NCI-H1436 (cell line): Measurements from ENCODE around the gene FILIP1.

Source experiments
- DNase-seq: peaks from one replicate; lab custom pipeline; 2025; lab: John Stamatoyannopoulos, UW

The FILIP1 gene

GRCh38 chr6:75492386-75493153, 1.0 kb downstream of the FILIP1 start:
- no peak for DNase-seq

GRCh38 chr6:75491291-75491690, 2.3 kb downstream of the FILIP1 start:
- no peak for DNase-seq

GRCh38 chr6:75490706-75491105, 2.9 kb downstream of the FILIP1 start:
- no peak for DNase-seq

GRCh38 chr6:75489025-75489424, 4.6 kb downstream of the FILIP1 start:
- DNase-seq, result no peak

- DNase-seq, result no peak
These were observed 5.6 kb downstream of the FILIP1 start for GRCh38 chr6:75488033-75488432.

- no peak for DNase-seq
These were observed 6.6 kb downstream of the FILIP1 start for GRCh38 chr6:75486850-75487518.

GRCh38 chr6:75484535-75484934, 9.1 kb downstream of the FILIP1 start:
- DNase-seq, result no peak

- no peak for DNase-seq
These were observed 10.3 kb downstream of the FILIP1 start for GRCh38 chr6:75483136-75483952.

GRCh38 chr6:75481936-75482593, 11.5 kb downstream of the FILIP1 start:
- no peak for DNase-seq

GRCh38 chr6:75481394-75481793, 12.2 kb downstream of the FILIP1 start:
- DNase-seq, result no peak

- no peak for DNase-seq
These were observed 13.2 kb downstream of the FILIP1 start for GRCh38 chr6:75480425-75480824.

- DNase-seq, result no peak
These were observed 13.9 kb downstream of the FILIP1 start for GRCh38 chr6:75479712-75480111.

GRCh38 chr6:75478929-75479328, 14.7 kb downstream of the FILIP1 start:
- no peak for DNase-seq

GRCh38 chr6:75472885-75473284, 20.7 kb downstream of the FILIP1 start:
- no peak for DNase-seq

GRCh38 chr6:75467966-75468365, 25.6 kb downstream of the FILIP1 start:
- DNase-seq, result no peak

- DNase-seq, result no peak
These were observed 26.3 kb downstream of the FILIP1 start for GRCh38 chr6:75467284-75467683.

- no peak for DNase-seq
These were observed 27.0 kb downstream of the FILIP1 start for GRCh38 chr6:75466636-75467035.

GRCh38 chr6:75463908-75464307, 29.7 kb downstream of the FILIP1 start:
- DNase-seq, result no peak

GRCh38 chr6:75463061-75463460, 30.5 kb downstream of the FILIP1 start:
- no peak for DNase-seq

- no peak for DNase-seq
These were observed 32.9 kb downstream of the FILIP1 start for GRCh38 chr6:75460681-75461080.

GRCh38 chr6:75458895-75459294, 34.7 kb downstream of the FILIP1 start:
- DNase-seq, result no peak

GRCh38 chr6:75450903-75451302, 42.7 kb downstream of the FILIP1 start:
- DNase-seq, result no peak
